HUES48 (cell line): ENCODE data around the gene RUNX2.
"Not testable (repeated sequence)": the region's sequence is repeated elsewhere in the genome, so short reads cannot be mapped to it uniquely, and the experiment has no call there.

ENCODE experiments used
- H3K27ac ChIP-seq: one replicate; pipeline ENCODE4 v1.7.0; 2013; ENCODE audit warnings: low read depth, low read length, inconsistent platforms
- H3K27me3 ChIP-seq: 2 replicates; pipeline ENCODE4 v1.6.1; 2013; ENCODE audit warnings: mild to moderate bottlenecking, low read length; ENCODE audit not compliant: control insufficient read depth, insufficient read depth
- H3K36me3 ChIP-seq: 2 replicates; pipeline ENCODE4 v1.6.1; 2013; ENCODE audit warnings: low read length; ENCODE audit not compliant: control insufficient read depth, insufficient read depth
- H3K4me1 ChIP-seq: 2 replicates; pipeline ENCODE4 v1.6.1; 2013; ENCODE audit warnings: mild to moderate bottlenecking, low read length; ENCODE audit not compliant: control insufficient read depth, insufficient read depth
- H3K4me3 ChIP-seq: 2 replicates; pipeline ENCODE4 v1.5.1; 2013; ENCODE audit warnings: mild to moderate bottlenecking, low read depth, low read length
- H3K9ac ChIP-seq: 2 replicates; pipeline ENCODE4 v1.6.1; 2013; ENCODE audit warnings: mild to moderate bottlenecking, low read depth, low read length, moderate library complexity
- H3K9me3 ChIP-seq: 2 replicates; pipeline ENCODE4 v1.6.1; 2013; ENCODE audit warnings: low read length; ENCODE audit not compliant: control insufficient read depth, insufficient read depth

Gene RUNX2

GRCh38 chr6:45667766-45668165 lies 339.6 kb downstream of the RUNX2 start:
- Histone ChIP-seq H3K27ac (no peak overlapping the region), H3K27me3 (peaks cover 26% of the 10 kb centered on the region), H3K9me3 (no peaks in the 10 kb centered on the region), H3K4me3 (no peak overlapping the region), H3K36me3 (no peaks in the 10 kb centered on the region), H3K4me1 (peaks cover 18% of the 10 kb centered on the region), H3K9ac (no peak overlapping the region)

DNA sequence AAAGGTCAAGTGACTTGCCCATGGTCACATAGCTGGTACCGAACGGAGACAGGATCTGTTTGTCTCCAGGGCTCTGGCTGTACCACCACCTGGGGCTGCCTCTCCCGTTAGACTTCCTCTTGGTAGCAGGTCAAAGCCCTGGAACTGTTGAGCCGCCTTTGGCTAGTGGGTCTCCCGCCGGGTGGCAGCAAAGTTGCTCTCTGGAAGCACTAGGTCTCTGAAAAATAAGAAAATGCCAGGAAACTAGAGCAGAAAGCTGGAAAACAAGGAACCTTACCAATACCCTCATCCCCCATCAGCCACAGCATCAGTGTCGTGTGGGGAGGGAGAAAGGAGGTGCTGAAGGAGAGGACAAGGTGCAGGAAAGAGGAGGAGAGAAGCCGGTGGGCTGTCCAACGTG lies 340.6 kb downstream of the RUNX2 start:
- H3K4me3 ChIP-seq, result no peak overlapping the region
- H3K9me3 ChIP-seq, result no peaks in the 10 kb centered on the region
- H3K4me1 ChIP-seq, result peaks cover 18% of the 10 kb centered on the region
- no peaks in the 10 kb centered on the region for H3K36me3 ChIP-seq
- no peak overlapping the region for H3K27ac ChIP-seq
- peaks cover 16% of the 10 kb centered on the region for H3K27me3 ChIP-seq
- H3K9ac ChIP-seq, result no peak overlapping the region

DNA sequence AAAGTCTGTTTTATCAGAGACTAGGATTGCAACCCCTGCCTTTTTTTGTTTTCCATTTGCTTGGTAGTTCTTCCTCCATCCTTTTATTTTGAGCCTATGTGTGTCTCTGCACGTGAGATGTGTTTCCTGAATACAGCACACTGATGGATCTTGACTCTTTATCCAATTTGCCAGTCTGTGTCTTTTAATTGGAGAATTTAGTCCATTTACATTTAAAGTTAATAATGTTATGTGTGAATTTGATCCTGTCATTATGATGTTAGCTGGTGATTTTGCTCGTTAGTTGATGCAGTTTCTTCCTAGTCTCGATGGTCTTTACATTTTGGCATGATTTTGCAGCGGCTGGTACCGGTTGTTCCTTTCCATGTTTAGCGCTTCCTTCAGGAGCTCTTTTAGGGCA lies 345.0 kb downstream of the RUNX2 start:
- H3K4me1 ChIP-seq, H3K27ac ChIP-seq, H3K27me3 ChIP-seq, H3K36me3 ChIP-seq, H3K4me3 ChIP-seq, H3K9ac ChIP-seq, H3K9me3 ChIP-seq: not testable (repeated sequence)

- H3K27me3 ChIP-seq, H3K9ac ChIP-seq, H3K9me3 ChIP-seq, H3K27ac ChIP-seq, H3K36me3 ChIP-seq, H3K4me1 ChIP-seq: not testable (repeated sequence)
- H3K4me3 ChIP-seq, result peak overlapping the region; percentile 52
Measured at GRCh38 chr6:45675166-45675565, 347.0 kb downstream of the RUNX2 start.

- Histone ChIP-seq H3K27me3 (no peaks in the 10 kb centered on the region; the same call in 1 of the 2 replicates), H3K4me1 (peaks cover 4% of the 10 kb centered on the region; the same call in 1 of the 2 replicates), H3K4me3 (no peak overlapping the region; the same call in 1 of the 2 replicates), H3K9me3 (no peaks in the 10 kb centered on the region), H3K27ac (no peak overlapping the region), H3K36me3 (no peaks in the 10 kb centered on the region), H3K9ac (no peak overlapping the region)
Measured at GRCh38 chr6:45675634-45676033, 347.5 kb downstream of the RUNX2 start.

DNA sequence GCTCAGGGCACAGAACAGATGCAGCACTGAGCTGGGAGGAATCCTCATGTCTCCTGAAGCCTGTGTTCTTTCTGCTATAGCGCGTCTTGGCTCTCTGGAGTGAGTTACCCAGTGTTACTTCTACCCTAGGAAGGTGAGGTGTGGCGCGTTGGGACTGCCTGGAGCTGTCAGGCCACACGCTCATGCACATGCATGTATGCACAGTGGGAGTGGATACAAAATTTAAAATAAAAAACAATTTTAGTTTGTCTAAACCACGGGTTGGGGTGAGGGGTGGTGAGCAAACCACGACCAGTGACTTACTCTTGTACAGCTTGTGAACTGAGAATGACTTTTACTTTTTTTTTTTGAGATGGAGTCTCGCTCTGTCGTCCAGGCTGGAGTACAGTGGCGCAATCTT lies 348.2 kb downstream of the RUNX2 start:
- Histone ChIP-seq H3K9me3 (no peaks in the 10 kb centered on the region), H3K9ac (no peak overlapping the region), H3K4me3 (no peak overlapping the region), H3K27me3 (no peaks in the 10 kb centered on the region; the same call in 1 of the 2 replicates), H3K27ac (no peak overlapping the region), H3K36me3 (no peaks in the 10 kb centered on the region), H3K4me1 (peaks cover 4% of the 10 kb centered on the region; the same call in 1 of the 2 replicates)

DNA sequence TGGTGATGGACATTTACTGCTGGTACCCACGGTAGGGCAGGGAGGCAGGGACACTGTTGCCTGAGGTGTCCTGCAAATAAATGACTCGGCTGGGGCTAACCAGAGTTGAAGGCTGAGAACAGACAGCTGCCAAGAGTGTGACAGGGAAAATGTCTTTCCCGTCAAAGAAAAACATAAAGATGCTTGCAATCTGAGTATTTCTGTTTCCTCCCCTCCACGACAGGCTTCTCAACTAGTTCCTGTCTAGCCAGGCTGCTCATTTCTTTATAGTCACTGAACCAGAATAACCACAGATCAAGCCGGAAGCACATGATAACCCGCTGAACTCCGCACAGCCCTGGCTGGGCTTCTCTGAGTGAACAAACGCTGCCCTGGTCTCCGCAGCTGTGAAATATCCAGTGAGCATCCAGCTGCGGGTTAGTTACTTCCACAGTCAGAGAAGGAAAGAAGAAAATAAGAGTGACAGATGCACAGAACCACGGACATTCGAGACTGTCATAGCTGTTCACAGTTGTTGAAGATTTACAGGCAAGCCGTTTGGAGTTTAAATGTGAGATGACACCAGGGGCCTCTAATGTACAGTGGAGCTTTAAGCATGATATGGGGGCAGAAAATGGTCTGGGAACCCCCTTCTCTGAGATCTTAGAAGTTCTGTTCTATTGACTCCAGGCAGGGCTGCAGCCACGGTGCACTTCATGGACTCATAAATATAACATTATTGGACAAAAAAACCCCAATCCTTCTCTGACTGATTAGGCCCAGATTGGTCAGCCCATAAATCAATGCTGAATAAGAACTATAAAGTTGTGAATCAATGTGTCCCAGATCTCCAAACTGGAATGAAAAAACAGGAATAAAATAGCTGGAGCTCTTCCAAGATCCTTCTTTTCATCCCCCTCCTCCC lies 349.5 kb downstream of the RUNX2 start:
- Histone ChIP-seq H3K4me3 (no peak overlapping the region), H3K9ac (no peak overlapping the region), H3K27me3 (no peaks in the 10 kb centered on the region; the same call in 1 of the 2 replicates), H3K36me3 (no peaks in the 10 kb centered on the region), H3K4me1 (peaks cover 4% of the 10 kb centered on the region; the same call in 1 of the 2 replicates), H3K9me3 (no peaks in the 10 kb centered on the region), H3K27ac (no peak overlapping the region)

DNA sequence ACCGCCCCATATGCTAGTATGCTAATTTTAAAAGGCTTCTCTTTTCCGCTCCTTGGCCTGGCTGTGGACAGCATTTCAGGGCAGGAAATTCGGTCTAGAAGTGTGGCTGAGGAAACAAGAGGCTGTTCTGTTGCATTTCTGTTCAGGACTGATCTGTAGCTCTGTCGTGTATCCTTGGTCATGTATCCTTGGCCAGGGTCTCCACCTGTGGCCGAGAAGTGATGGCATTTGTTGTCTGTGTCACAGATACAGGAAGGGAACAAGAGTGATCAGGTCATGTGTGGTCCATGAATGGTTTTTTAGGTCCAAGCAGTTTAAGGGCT lies 350.1 kb downstream of the RUNX2 start:
- no peak overlapping the region for H3K9ac ChIP-seq
- no peaks in the 10 kb centered on the region; the same call in 1 of the 2 replicates for H3K27me3 ChIP-seq
- no peak overlapping the region for H3K27ac ChIP-seq
- H3K4me3 ChIP-seq, result no peak overlapping the region
- no peaks in the 10 kb centered on the region for H3K9me3 ChIP-seq
- H3K4me1 ChIP-seq, result peaks cover 4% of the 10 kb centered on the region; the same call in 1 of the 2 replicates
- no peaks in the 10 kb centered on the region for H3K36me3 ChIP-seq

- H3K9me3 ChIP-seq, result no peaks in the 10 kb centered on the region
- no peak overlapping the region for H3K27ac ChIP-seq
- no peak overlapping the region for H3K4me3 ChIP-seq
- H3K36me3 ChIP-seq, result no peaks in the 10 kb centered on the region
- H3K9ac ChIP-seq, result no peak overlapping the region
- no peaks in the 10 kb centered on the region; the same call in 1 of the 2 replicates for H3K27me3 ChIP-seq
- peaks cover 4% of the 10 kb centered on the region; the same call in 1 of the 2 replicates for H3K4me1 ChIP-seq
Measured at GRCh38 chr6:45679163-45679562, 351.0 kb downstream of the RUNX2 start.

- no peak overlapping the region for H3K9ac ChIP-seq
- H3K4me1 ChIP-seq, result peaks cover 4% of the 10 kb centered on the region; the same call in 1 of the 2 replicates
- H3K27me3 ChIP-seq, result no peaks in the 10 kb centered on the region; the same call in 1 of the 2 replicates
- H3K9me3 ChIP-seq, result no peaks in the 10 kb centered on the region
- no peaks in the 10 kb centered on the region for H3K36me3 ChIP-seq
- no peak overlapping the region for H3K27ac ChIP-seq
- H3K4me3 ChIP-seq, result no peak overlapping the region
Measured at GRCh38 chr6:45679631-45680030, 351.5 kb downstream of the RUNX2 start.

DNA sequence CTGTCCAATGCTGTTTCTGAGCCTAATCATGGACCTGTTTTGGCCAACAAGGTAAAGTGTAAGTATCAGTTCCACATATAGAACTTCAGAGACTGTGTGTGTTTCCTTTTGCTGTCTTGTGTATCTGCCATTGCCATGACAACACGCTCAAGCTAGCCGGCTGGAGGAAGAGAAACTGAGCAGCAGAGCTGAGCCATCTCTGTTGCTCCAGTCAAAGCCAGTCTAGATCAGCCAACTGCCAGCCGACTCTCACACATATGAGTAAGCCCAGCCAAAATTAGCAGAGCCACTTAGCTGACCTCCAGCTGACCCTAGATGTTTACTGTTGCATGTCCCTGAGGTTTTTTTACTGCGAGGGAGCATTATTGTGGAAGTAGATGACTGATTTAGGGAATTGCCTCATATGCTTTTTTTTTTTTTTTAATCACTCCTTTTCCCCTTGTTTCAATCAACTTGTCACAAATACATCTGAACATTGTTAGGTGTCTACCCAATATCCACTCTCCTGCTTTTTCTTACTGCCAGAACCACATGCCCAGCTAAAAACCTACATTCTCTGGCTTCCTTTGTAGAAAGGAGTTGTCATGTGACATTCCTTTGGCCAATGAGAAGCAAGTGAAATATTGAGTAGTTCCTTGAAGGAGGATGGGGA lies 353.9 kb downstream of the RUNX2 start:
- H3K9ac ChIP-seq, result no peak overlapping the region
- no peak overlapping the region for H3K27ac ChIP-seq
- no peaks in the 10 kb centered on the region for H3K9me3 ChIP-seq
- no peaks in the 10 kb centered on the region for H3K4me1 ChIP-seq
- H3K36me3 ChIP-seq, result no peaks in the 10 kb centered on the region
- no peak overlapping the region for H3K4me3 ChIP-seq
- no peaks in the 10 kb centered on the region for H3K27me3 ChIP-seq
